LNCAP (cell line): ENCODE data around the gene PLEKHA1.

ENCODE experiments used
- TF ChIP-seq, protein P1 (sequence below): fragments of 450-650 bp; IDR thresholded peaks from 2 replicates; pipeline ENCODE4 v1.5.1; 2017; ENCODE audit warnings: mild to moderate bottlenecking

The PLEKHA1 gene

DNA sequence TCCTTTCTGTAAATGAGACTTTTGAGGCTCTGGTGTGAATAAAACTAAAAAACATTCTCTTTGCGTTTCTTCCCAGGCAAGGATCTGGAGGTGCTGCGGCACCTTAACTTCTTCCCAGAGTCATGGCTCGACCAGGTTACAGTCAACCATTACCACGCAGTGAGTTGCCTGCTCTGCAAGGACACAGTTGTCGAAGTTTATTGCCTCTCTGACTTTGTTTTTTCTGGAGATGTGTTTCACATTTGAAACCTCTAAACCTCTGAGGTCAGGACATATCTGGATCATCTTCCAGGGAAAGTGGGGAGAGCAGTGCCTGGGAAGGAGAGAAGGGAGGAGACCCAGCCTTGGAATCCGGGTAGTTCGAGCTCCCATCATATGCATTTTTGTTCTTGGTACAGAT is 43.4 kb upstream of the PLEKHA1 start:
- TF ChIP-seq, protein P1, sequence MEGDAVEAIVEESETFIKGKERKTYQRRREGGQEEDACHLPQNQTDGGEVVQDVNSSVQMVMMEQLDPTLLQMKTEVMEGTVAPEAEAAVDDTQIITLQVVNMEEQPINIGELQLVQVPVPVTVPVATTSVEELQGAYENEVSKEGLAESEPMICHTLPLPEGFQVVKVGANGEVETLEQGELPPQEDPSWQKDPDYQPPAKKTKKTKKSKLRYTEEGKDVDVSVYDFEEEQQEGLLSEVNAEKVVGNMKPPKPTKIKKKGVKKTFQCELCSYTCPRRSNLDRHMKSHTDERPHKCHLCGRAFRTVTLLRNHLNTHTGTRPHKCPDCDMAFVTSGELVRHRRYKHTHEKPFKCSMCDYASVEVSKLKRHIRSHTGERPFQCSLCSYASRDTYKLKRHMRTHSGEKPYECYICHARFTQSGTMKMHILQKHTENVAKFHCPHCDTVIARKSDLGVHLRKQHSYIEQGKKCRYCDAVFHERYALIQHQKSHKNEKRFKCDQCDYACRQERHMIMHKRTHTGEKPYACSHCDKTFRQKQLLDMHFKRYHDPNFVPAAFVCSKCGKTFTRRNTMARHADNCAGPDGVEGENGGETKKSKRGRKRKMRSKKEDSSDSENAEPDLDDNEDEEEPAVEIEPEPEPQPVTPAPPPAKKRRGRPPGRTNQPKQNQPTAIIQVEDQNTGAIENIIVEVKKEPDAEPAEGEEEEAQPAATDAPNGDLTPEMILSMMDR = no peak

DNA sequence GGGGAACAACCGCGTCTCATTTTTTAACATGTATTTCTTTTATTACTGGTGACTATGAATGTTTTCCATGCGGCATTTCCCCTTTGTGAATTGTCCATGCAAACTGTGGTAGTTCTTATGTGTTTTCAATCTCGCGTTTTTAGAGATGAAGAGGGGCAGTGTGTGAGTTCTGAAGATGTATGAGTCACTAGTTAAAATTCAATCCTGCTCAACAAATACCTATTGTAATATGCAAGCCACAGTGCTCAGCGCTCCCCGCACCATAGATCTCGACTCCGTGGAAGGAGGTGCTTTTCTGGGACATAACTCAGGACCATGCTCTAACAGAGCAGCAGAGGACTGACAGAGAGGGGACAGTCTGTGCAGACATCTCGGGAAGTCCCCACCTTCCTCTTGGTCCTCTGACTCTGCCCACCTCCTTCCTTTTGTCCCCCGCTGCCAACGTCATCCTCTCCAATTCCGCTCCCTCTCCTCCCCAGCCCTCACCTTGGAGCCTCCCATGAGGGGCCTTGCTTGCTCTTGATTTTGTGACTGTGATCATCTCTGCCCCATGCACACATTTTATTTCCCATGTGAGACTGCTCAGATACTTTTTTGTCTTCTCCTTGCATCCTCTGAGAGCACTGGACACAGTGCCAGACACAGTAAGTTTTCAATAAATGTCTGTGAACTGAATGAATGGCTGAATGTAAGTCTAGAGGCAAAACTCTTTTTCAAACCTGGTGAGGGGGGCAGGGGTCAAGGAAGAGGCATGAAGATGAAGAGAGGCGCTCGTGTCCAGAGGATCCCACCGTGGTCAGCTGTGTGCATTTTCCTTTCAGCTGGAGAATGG is 42.7 kb upstream of the PLEKHA1 start:
- TF ChIP-seq, protein P1 = no peak

DNA sequence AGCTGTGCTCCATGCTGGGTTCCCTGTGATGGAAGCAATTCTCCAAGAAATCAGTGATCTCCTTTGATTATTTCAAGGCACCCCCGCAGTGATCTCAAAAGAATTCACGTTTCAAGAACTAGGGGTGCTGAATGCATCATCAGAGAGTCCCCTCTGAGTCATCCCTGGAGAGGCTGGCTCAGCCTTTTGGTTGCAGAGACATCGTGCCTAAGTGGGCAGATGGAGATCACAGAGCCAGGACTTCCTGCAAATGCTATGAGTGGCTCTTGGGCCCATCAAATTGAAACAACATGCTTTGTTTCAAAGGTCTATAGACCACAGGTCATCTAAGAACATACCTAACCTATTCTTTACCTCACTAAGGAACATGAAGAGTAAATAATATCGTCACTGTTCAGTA is 41.5 kb upstream of the PLEKHA1 start:
- TF ChIP-seq, protein P1 = no peak

DNA sequence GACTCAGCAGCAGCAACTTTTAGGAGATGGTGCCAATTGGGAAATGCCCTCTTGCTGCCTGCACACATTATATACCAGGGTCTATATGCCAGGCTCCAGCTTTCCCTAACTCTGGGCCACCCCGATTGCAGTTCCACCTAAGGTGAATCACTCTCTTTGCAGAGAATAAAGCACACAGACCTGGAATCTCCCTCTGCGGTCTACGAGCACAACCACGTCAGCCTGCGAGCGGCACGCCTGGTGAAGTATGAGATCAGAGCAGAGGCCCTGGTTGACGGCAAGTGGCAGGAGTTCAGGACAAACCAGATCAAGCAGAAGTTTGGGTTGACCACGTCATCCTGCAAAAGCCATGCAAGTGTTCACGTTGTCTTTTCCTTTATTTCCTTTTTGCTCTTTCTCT is 38.2 kb upstream of the PLEKHA1 start:
- TF ChIP-seq, protein P1 = no peak

DNA sequence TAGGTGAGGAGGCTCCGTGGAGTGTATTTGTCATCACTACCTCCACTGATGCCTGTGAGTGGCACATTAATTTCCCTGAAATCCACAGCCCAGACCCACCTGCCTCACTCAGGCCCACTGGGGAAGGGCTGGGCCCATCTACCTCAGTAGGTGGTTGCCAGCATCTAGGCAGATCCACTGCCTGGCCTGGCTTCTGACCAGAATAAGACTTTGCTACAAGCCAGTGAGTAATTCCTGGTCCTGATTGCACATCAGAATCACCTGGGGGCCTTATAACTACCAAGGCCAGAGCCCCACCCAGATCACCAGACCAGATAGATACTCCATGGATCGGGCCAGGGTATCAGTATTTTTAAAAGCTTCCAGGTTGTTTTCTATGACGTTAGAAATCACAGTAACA is 37.5 kb upstream of the PLEKHA1 start:
- TF ChIP-seq, protein P1 = no peak

DNA sequence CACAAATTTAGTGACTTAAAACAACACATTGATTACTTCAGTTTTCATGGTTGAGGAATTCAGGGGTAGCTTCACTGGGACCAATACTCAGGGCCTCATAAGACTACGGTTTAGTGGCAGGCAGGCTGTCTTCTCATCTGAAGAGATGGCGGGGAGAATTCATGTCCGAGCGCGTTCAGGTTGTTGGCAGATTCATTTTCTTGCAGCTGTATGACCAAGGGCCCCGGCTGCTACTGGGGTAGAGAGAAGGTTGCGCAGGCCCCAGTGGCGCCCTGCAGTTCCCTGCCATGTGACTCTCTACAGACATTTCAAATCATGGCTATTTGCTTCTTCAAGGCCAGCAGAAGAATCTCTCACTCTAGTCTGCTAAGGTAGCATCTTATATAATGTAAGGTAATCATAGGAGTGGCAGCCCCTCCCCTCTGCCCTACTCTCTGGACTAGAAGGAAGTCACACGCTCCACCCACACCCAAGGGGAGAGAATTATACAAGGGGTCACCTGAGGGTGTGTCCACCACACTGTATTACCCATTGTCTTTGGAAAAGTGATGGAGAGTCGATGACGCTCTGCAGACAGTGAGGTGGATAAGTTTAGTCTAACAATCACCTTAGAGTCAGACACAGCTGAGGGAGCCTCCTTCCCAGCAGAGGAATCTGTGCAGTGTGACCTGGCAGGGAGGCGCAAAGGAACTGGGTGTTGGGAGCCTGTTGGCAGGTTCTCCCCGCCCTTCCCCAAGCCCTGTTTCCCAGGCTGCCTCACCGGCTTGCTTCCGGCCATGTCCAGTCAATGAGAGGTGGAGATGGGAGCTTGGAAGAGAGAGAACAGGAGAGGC is 35.7 kb upstream of the PLEKHA1 start:
- TF ChIP-seq, protein P1 = no peak

DNA sequence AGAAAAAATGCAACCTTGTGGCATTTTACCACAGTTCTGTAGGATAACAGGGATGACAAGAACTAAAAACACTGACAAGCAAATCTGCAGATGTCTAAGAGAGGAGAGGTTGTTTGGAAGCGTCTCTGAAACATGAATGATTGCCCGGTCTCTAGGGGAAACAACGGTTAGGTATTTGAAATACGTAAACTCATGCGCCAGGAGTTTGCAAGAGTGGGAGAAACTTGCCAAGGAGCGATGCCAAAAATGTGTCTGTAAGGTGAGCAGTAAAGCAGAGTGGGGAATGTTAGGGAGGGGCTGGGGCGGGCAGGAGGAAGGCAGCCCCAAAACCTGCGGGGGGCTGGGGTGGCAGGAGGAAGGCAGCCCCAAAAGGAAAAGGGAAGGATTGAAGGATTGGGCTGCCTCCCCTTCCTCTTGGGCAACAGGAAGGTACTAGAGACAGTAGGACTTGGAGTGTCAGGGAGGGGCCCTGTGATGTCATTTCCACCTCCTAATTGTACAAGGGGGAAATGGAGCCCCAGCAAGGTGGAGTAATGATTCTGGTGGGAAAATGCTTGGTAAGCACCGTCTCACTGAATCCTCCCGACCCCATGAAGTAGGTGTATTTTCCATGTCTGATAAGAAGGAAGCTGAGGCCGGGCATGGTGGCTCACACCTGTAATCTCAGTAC is 33.2 kb upstream of the PLEKHA1 start:
- TF ChIP-seq, protein P1 = no peak
